Measurements from ENCODE around the gene ADGRG4.
"Not testable (repeated sequence)": the region's sequence is repeated elsewhere in the genome, so short reads cannot be mapped to it uniquely, and the experiment has no call there.

ADGRG4 gene

GRCh38 chrX:136300721-136301120 lies at the start of gene ADGRG4:
TSS of gene ADGRG4 (plus strand) at chrX:136300963. CDS start at chrX:136308778, 7,815 bp downstream.
- not testable (repeated sequence) for DNase-seq

GRCh38 chrX:136251041-136251991 lies 49.4 kb upstream of the ADGRG4 start, which contains the start of gene MAP7D3:
TSS of gene MAP7D3 (minus strand) at chrX:136251400. CDS start at chrX:136251358, 42 bp downstream.
- peak; percentile 79 for DNase-seq

- no peak for DNase-seq
Measured at GRCh38 chrX:136255541-136255940, 45.2 kb upstream of the ADGRG4 start.

- DNase-seq = no peak
Measured at GRCh38 chrX:136256026-136256425, 44.7 kb upstream of the ADGRG4 start.

GRCh38 chrX:136258951-136259350 lies 41.8 kb upstream of the ADGRG4 start:
- no peak for DNase-seq

GRCh38 chrX:136259543-136259942 lies 41.2 kb upstream of the ADGRG4 start:
- no peak for DNase-seq

GRCh38 chrX:136260776-136261175 lies 40.0 kb upstream of the ADGRG4 start:
- DNase-seq = no peak

GRCh38 chrX:136261321-136261720 lies 39.4 kb upstream of the ADGRG4 start:
- DNase-seq = no peak

GRCh38 chrX:136262243-136262642 lies 38.5 kb upstream of the ADGRG4 start:
- DNase-seq = no peak

- DNase-seq = no peak
Measured at GRCh38 chrX:136262812-136263315, 37.9 kb upstream of the ADGRG4 start.

- no peak for DNase-seq
Measured at GRCh38 chrX:136266828-136267227, 33.9 kb upstream of the ADGRG4 start.

GRCh38 chrX:136268051-136269048 lies 32.4 kb upstream of the ADGRG4 start:
- peak; percentile 51 for DNase-seq

- DNase-seq = no peak
Measured at GRCh38 chrX:136269921-136270320, 30.8 kb upstream of the ADGRG4 start.

- no peak for DNase-seq
Measured at GRCh38 chrX:136271300-136271699, 29.5 kb upstream of the ADGRG4 start.

- DNase-seq = no peak
Measured at GRCh38 chrX:136272325-136272724, 28.4 kb upstream of the ADGRG4 start.

GRCh38 chrX:136273986-136274385 lies 26.8 kb upstream of the ADGRG4 start:
- DNase-seq = no peak

GRCh38 chrX:136275553-136275952 lies 25.2 kb upstream of the ADGRG4 start:
- no peak for DNase-seq

GRCh38 chrX:136286375-136286774 lies 14.4 kb upstream of the ADGRG4 start:
- DNase-seq = not testable (repeated sequence)

- DNase-seq = no peak
Measured at GRCh38 chrX:136291824-136292223, 8.9 kb upstream of the ADGRG4 start.

GRCh38 chrX:136292656-136293055 lies 8.1 kb upstream of the ADGRG4 start:
- DNase-seq = no peak

- no peak for DNase-seq
Measured at GRCh38 chrX:136295380-136295779, 5.4 kb upstream of the ADGRG4 start.

GRCh38 chrX:136303041-136303440 lies 2.3 kb downstream of the ADGRG4 start:
- no peak for DNase-seq

GRCh38 chrX:136304493-136304892 lies 3.7 kb downstream of the ADGRG4 start:
- no peak for DNase-seq
